ENCODE data around the gene BEND4. TPM values are rescaled to one million over a fixed set of nuclear protein-coding genes. Genes with fewer than 3 reads are reported as not detected.

The BEND4 gene
- total RNA-seq, 1 donor from 2014 or later = 0.21 TPM

- intact Hi-C loops (cut with micrococcal nuclease) = no loop called here
- H3K9me3 Mint-ChIP-seq = no peaks in the 10 kb centered on the region
- no peak for DNase-seq (ENCODE audit: low spot score)
- no peaks in the 10 kb centered on the region for H3K4me1 Mint-ChIP-seq (ENCODE audit: low read depth)
- H3K27me3 Mint-ChIP-seq (ENCODE audit: low read depth) = no peaks in the 10 kb centered on the region
- no peak overlapping the region for H3K27ac Mint-ChIP-seq
- H3K36me3 Mint-ChIP-seq (ENCODE audit: low read depth) = peaks cover 19% of the 10 kb centered on the region
- H3K4me3 Mint-ChIP-seq (ENCODE audit: low read depth) = no peak overlapping the region
These were observed 74.2 kb downstream of the BEND4 start for GRCh38 chr4:42078184-42078801.

DNA sequence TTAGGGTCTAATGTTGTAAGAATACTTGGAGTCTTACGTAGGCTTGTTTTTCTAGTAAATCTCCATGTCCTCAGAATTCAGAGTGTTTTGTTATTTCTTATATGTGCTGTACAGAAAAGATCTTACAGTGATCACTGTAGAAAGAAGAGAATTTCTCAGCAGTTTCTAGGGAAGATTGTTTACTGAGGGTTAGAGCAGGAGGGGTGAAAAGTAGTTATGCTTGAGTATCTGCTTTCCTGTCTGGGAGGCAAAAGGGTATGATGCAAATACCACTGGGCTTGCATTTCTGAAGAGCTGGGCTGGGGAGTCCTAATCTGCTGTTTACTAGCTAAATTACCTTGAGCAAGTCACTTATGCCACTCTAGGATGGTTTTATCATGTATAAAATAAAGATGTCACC is 78.2 kb downstream of the BEND4 start:
- no peak overlapping the region for H3K27ac Mint-ChIP-seq
- DNase-seq (ENCODE audit: low spot score) = no peak
- peaks cover 30% of the 10 kb centered on the region for H3K36me3 Mint-ChIP-seq (ENCODE audit: low read depth)
- H3K9me3 Mint-ChIP-seq = no peaks in the 10 kb centered on the region
- no peaks in the 10 kb centered on the region for H3K27me3 Mint-ChIP-seq (ENCODE audit: low read depth)
- intact Hi-C loops (cut with micrococcal nuclease) = no loop called here
- no peaks in the 10 kb centered on the region for H3K4me1 Mint-ChIP-seq (ENCODE audit: low read depth)
- H3K4me3 Mint-ChIP-seq (ENCODE audit: low read depth) = no peak overlapping the region

DNA sequence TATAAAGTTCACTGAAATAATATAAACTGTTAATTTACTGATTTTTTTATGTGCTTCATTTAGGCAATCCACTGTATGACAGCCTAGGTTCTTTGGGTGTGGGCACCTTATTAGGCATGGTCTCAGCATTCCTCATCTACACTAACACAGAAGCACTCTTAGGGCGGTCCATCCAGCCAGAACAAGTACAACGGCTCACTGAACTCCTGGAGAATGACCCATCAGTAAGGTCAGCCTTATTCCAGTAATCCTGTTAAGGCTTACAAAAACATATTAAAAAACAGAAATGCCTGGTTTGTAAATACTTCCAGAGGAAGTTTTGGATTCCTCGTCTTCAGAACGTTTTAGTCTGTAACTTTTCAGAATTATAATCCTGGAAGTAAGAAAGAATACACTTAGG is 82.0 kb downstream of the BEND4 start:
- Mint-ChIP-seq H3K27me3 (ENCODE audit: low read depth) (no peaks in the 10 kb centered on the region), H3K9me3 (no peaks in the 10 kb centered on the region), H3K27ac (no peak overlapping the region), H3K4me1 (ENCODE audit: low read depth) (no peaks in the 10 kb centered on the region), H3K36me3 (ENCODE audit: low read depth) (peaks cover 24% of the 10 kb centered on the region), H3K4me3 (ENCODE audit: low read depth) (no peak overlapping the region)
- intact Hi-C loops (cut with micrococcal nuclease) = no loop called here
- no peak for DNase-seq (ENCODE audit: low spot score)

GRCh38 chr4:42067264-42067663 is 85.2 kb downstream of the BEND4 start:
- Mint-ChIP-seq H3K36me3 (ENCODE audit: low read depth) (peaks cover 22% of the 10 kb centered on the region), H3K27me3 (ENCODE audit: low read depth) (no peaks in the 10 kb centered on the region), H3K27ac (no peak overlapping the region), H3K4me1 (ENCODE audit: low read depth) (no peaks in the 10 kb centered on the region), H3K4me3 (ENCODE audit: low read depth) (no peak overlapping the region), H3K9me3 (no peaks in the 10 kb centered on the region)
- no peak for DNase-seq (ENCODE audit: low spot score)
- intact Hi-C loops (cut with micrococcal nuclease) = no loop called here

GRCh38 chr4:42066402-42066801 is 86.1 kb downstream of the BEND4 start:
- H3K27me3 Mint-ChIP-seq (ENCODE audit: low read depth) = no peaks in the 10 kb centered on the region
- intact Hi-C loops (cut with micrococcal nuclease) = no loop called here
- H3K4me1 Mint-ChIP-seq (ENCODE audit: low read depth) = no peaks in the 10 kb centered on the region
- H3K9me3 Mint-ChIP-seq = no peaks in the 10 kb centered on the region
- H3K4me3 Mint-ChIP-seq (ENCODE audit: low read depth) = no peak overlapping the region
- peaks cover 13% of the 10 kb centered on the region for H3K36me3 Mint-ChIP-seq (ENCODE audit: low read depth)
- no peak overlapping the region for H3K27ac Mint-ChIP-seq
- no peak for DNase-seq (ENCODE audit: low spot score)

Other genes starting within 250 kb of the BEND4 start
- gene TMEM33, start 217.2 kb downstream of the BEND4 start, total RNA-seq = 76.7 and 84.0 TPM in 2 replicates
- 0.11 and 0.18 TPM in 2 replicates for gene DCAF4L1, start 170.9 kb downstream of the BEND4 start, total RNA-seq
- 49.9 and 51.7 TPM in 2 replicates for gene SLC30A9, start 162.1 kb downstream of the BEND4 start, total RNA-seq
- gene SHISA3, start 244.8 kb upstream of the BEND4 start, total RNA-seq = 0.80 and 1.2 TPM in 2 replicates

Data from activated T-helper 2 cell treated with anti-CD3 and anti-CD28 coated beads, Interferon-gamma antibody, Interleukin-2, Interleukin-4, amounts not matched to agents 10 μg/mL and 5 μg/mL and 100 μg/mL, durations not matched to agents 14 hours and 24 hours and 36 hours (primary cell).